ENCODE results near the gene SEZ6L2. TPM values are rescaled to one million over a fixed set of nuclear protein-coding genes. Genes with fewer than 3 reads are reported as not detected.

SEZ6L2 gene
- total RNA-seq, 1 experiment from 2014 or later = 44.7 TPM

DNA sequence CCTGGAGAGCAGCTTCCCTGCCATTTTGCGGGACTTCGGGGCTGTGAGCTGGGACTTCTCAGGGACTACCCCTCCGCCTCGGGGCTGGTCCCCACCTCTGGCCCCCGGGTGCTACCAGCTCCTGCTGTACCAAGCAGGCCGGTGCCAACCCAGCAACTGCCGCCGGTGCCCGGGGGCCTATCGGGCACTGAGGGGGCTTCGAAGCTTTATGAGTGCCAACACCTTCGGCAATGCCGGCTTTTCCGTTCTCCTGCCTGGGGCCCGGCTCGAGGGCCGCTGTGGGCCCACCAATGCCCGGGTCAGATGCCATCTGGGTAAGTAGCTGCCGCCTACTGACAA, 2.2 kb upstream of the SEZ6L2 start:
- H4K8ac ChIP-seq (replicated peaks; ENCODE audit: insufficient read length, low read depth, low read length) = no peak overlapping the region
- H2BK20ac ChIP-seq (ENCODE audit: low read depth, low read length, poor library complexity, severe bottlenecking) = no peak overlapping the region
- no peak overlapping the region for H2AFZ ChIP-seq (ENCODE audit: low read length)
- H3K56ac ChIP-seq (ENCODE audit: insufficient read length, low read depth, low read length) = no peak overlapping the region
- no peaks in the 10 kb centered on the region for H3K9me3 Mint-ChIP-seq
- peaks cover 15 to 22% (median 16%) of the 10 kb centered on the region in 3 experiments; a peak in 6 of 7 replicates for H3K36me3 Mint-ChIP-seq (ENCODE audit: insufficient read depth in 1 of 3, low read depth in 3 of 3)
- H3K27me3 ChIP-seq (ENCODE audit: insufficient read depth, low read length) = no peaks in the 10 kb centered on the region
- no peak overlapping the region for H3K14ac ChIP-seq (ENCODE audit: insufficient read depth, low read length)
- H3K9me3 ChIP-seq (ENCODE audit: control insufficient read depth, low read depth, low read length) = no peaks in the 10 kb centered on the region
- peaks cover 25% of the 10 kb centered on the region for H3K23me2 ChIP-seq (ENCODE audit: insufficient read length, low read depth, low read length, poor library complexity, severe bottlenecking)
- H2BK5ac ChIP-seq (ENCODE audit: insufficient read length, low read length) = no peak overlapping the region
- H2BK15ac ChIP-seq (ENCODE audit: low read depth, low read length) = no peak overlapping the region
- H3K4me3 Mint-ChIP-seq = peak overlapping the region; percentile 90 to 96
- no peak overlapping the region for H4K91ac ChIP-seq (ENCODE audit: insufficient read length, low read depth, low read length)
- H3K4me2 ChIP-seq (ENCODE audit: insufficient read depth, insufficient read length, low read length) = peak overlapping the region; percentile 96
- no peak overlapping the region for H3K4ac ChIP-seq (ENCODE audit: low read depth, low read length)
- TF ChIP-seq, protein P1, sequence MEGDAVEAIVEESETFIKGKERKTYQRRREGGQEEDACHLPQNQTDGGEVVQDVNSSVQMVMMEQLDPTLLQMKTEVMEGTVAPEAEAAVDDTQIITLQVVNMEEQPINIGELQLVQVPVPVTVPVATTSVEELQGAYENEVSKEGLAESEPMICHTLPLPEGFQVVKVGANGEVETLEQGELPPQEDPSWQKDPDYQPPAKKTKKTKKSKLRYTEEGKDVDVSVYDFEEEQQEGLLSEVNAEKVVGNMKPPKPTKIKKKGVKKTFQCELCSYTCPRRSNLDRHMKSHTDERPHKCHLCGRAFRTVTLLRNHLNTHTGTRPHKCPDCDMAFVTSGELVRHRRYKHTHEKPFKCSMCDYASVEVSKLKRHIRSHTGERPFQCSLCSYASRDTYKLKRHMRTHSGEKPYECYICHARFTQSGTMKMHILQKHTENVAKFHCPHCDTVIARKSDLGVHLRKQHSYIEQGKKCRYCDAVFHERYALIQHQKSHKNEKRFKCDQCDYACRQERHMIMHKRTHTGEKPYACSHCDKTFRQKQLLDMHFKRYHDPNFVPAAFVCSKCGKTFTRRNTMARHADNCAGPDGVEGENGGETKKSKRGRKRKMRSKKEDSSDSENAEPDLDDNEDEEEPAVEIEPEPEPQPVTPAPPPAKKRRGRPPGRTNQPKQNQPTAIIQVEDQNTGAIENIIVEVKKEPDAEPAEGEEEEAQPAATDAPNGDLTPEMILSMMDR (conservative IDR thresholded peaks at IDR 0.05) = no peak
- peaks cover 3% of the 10 kb centered on the region for H3K79me1 ChIP-seq (ENCODE audit: insufficient read depth, low read depth, low read length, poor library complexity, severe bottlenecking)
- no peak overlapping the region for H3K23ac ChIP-seq (ENCODE audit: insufficient read length, low read depth, low read length)
- H3K27ac ChIP-seq (ENCODE audit: insufficient read length, low read depth, low read length) = no peak overlapping the region
- no peak overlapping the region for H4K5ac ChIP-seq (ENCODE audit: insufficient read length, low read depth, low read length)
- DNase-seq = no peak
- WGBS (ENCODE audit: extremely low coverage, insufficient read length, low lambda C conversion rate) = no CpG with 5 or more reads among the region's 19 CpGs
- no peak overlapping the region for H2AK5ac ChIP-seq (ENCODE audit: insufficient read length, low read length)
- H4K20me1 ChIP-seq (ENCODE audit: control insufficient read depth, insufficient read depth, insufficient read length) = no peaks in the 10 kb centered on the region
- peaks cover 2% of the 10 kb centered on the region for H3K4me1 ChIP-seq (ENCODE audit: insufficient read depth, low read length)
- no peaks in the 10 kb centered on the region for H3K27me3 Mint-ChIP-seq (ENCODE audit: low read depth)
- H3K9ac ChIP-seq (ENCODE audit: extremely low read depth, insufficient read length, low read length) = no peak overlapping the region
- no peak overlapping the region for H2BK120ac ChIP-seq (ENCODE audit: low read depth, low read length, poor library complexity, severe bottlenecking)
- H2BK12ac ChIP-seq (ENCODE audit: insufficient read length, low read depth, low read length) = no peak overlapping the region
- H3T11ph ChIP-seq (ENCODE audit: low read length) = no peak overlapping the region
- H3K27ac Mint-ChIP-seq = no peak overlapping the region
- H3K79me2 ChIP-seq (ENCODE audit: insufficient read depth, low read length) = no peaks in the 10 kb centered on the region; the same call in 1 of the 2 replicates
- H3K18ac ChIP-seq (ENCODE audit: insufficient read length, low read depth, low read length) = no peak overlapping the region
- peaks cover 24 to 31% of the 10 kb centered on the region in 2 experiments for H3K4me1 Mint-ChIP-seq

All from H9 (cell line).